ENCODE results near the gene RIT2.

RIT2 gene

DNA sequence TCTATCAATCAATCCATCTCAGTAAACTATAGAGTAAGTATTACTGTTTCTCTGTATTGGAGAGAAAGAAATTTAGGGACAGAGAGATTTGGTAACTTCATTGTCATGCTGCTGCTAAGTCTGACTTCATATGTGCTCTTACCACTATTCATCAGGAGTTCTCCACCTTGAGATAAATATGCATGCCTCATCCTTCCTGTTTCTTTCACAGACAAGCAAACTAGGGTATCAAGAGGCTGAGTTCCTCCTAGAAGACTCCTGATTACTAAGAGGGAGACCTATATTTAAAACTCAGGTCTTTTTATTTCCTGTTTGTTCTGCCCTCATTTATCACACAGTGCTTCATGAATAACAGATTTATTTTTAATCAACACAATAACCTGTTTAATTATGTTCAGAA lies 34.1 kb downstream of the RIT2 start:
- no peak for DNase-seq (ENCODE audit: low read depth in 2 of 3, low spot score in 1 of 3)

DNA sequence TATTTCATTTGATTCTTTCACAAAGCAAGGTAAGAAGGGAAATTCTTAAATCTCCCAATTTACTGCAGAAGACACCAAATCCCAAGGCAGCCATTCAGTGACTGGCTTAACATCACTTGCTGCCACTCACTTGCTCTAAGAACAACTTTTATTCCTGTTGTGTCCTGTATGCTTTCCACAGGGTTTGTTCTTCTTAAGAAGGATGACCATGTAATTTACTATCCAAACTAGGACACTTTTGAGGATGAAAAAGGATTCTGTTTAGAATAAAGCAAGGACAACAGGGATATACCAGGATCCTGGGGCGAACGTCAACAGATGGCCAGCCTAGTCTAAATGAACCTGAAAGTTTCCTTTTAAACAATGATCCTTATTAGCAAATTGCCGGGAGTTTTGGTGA lies 34.8 kb downstream of the RIT2 start:
- no peak for DNase-seq (ENCODE audit: low read depth in 2 of 3, low spot score in 1 of 3)

DNA sequence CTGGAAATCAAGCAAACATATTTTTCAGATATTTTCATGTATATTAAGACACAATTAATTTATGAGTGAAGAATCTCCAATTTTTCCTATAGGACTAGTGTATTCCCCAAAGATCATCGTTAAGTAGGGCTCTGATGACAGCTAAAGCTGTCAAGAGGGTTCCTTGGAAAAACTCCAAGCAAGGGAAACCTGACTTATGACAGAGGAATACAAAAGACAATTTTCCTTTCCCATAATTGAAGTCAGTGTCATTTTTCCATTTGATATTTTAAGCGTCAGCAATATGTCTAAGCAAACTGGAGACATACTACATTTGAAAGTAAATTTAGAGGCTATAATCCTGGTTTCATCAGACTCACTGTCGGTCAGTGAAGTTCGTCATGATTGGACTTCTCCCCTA lies 36.1 kb downstream of the RIT2 start:
- no peak for DNase-seq (ENCODE audit: low read depth in 2 of 3, low spot score in 1 of 3)

DNA sequence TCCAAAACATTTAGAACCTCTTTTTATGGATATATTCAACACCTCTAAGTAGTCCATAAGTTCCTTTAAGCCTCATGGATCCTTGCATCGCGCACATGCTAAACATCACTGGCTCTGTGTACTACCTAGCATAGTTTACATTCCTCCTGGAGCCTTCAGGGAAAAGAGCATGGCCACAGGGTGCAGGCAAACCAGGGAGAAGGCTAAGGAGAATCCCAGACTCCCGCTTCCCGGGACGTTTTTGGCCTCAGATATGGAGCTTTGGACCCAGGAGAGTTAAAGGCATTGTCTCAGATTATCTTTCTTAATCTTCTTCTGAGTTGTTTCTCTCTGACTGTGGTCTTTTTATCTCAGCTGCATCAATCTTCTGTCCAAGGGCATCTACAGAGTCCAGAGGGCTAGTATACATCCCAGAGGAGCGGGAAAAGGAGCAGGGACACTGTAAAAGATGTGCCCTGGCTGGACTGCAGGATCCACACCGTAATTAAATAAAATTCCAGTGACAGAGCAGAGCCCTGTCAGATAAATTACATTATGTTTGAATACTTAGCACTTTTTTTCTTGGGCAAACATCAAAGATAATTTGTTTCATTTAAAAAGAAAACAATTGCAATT lies 36.9 kb downstream of the RIT2 start:
- no peak for DNase-seq (ENCODE audit: low read depth in 2 of 3, low spot score in 1 of 3)

DNA sequence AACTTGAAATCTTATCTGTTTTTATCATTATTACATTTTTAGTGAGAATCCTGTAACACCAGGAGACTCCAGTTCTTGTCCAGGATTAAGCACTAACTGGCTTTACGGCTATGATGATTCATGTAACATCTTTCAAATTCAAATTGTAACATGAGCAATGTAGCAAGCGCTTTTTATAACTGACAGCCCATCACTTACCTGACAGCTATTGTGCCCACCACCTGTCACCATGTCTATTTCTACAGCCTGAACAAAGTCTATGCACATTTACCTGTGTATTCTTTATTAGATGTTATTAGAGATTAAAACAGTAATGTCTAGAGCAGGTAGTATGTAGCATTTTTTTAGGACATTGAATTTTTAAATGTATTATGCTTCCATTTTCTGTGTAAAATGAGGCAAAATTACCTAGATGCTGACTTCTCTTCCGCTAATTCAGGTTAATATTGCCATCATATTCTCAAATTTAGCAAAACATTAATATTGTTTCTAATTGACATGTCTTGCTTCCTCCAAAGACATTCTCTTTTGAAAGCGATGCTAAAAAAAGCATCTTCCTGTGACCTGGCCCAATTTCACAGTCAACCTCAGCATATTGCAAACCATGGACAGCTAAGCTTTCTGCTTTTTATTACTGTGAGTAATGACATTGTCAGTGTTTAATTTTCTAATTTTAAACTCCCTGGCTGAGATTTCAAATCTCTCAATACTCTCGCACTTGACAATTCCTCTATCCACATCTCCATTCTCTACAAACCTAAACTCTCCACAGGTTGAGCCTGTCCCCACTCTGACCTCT lies 37.8 kb downstream of the RIT2 start:
- no peak for DNase-seq (ENCODE audit: low read depth in 2 of 3, low spot score in 1 of 3)

DNA sequence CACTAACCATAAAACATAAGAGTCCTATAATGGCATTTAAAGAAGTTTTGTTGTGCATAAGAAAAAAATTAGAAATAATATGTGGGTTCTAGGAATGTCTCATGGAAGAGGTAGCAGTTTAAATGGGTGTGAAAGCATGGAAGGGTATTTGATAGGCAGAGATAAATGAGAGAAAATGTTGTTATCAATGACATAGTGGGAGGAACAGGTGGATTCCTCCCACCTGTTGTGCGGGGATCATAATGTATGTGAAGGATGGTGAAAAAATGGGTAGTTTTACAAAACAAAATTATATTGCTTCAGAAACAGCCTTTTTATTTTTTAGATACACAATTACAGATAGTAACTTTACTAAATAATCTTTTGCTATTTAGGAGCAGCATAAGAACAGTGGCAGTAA lies 41.7 kb downstream of the RIT2 start:
- no peak for DNase-seq (ENCODE audit: low read depth in 2 of 3, low spot score in 1 of 3)

DNA sequence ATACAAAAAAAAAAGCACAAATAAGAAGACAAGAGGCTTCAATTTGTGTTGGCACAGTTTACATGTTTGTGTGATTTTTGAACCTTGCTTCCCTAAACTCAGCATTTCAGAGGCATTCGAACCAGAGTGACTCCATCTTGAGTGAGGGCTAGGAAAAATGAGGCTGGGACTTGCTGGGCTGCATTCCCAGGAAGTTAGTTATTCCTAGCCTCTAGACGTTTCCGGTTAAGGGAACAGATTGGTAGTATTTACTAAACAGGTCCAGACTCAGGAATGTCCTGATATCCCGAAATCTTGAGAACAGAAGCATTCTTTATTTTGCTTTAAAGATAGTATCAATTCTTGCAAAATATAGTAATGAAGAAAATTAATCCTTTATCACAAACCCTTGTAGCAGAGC lies 46.7 kb downstream of the RIT2 start:
- DNase-seq (ENCODE audit: low read depth in 2 of 3, low spot score in 1 of 3) = no peak

DNA sequence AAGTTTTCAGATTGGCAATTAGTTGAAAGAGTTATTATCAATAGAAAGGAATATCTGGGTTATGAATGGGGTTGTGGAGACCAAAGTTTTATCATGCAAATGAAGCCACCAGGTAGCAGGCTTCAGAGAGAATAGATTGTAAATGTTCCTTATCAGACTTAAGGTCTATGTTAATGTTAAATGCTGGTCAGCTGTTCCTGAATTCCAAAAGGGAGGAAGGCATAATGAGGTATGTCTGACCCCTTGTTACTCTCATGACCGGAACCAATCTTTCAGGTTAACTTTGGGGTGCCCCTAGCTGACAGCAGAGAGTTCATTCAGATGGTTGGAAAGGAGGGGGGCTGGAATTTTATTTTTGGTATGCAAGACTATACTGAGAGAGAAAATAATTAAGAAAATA lies 47.9 kb downstream of the RIT2 start:
- DNase-seq (ENCODE audit: low read depth in 2 of 3, low spot score in 1 of 3) = no peak

DNA sequence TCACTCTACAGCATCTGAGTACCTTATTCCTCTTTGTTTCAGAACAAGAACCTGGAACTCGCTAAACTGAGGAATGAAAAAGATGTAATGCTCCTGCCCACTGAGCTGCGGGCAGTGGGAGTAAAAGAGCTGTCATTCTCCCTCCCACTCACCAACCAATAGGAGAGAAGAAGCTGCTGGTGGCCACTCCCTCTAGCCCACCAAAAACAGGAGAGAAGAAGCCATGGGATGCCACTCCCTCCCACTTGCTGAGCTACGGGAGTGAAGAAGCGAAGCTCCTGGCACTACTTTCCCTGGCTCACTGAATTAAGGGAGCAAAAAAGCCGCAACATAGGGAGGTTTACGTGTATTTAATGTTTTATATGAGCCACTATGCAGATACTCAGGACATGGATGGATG lies 53.7 kb downstream of the RIT2 start:
- no peak for DNase-seq (ENCODE audit: low read depth in 2 of 3, low spot score in 1 of 3)

DNA sequence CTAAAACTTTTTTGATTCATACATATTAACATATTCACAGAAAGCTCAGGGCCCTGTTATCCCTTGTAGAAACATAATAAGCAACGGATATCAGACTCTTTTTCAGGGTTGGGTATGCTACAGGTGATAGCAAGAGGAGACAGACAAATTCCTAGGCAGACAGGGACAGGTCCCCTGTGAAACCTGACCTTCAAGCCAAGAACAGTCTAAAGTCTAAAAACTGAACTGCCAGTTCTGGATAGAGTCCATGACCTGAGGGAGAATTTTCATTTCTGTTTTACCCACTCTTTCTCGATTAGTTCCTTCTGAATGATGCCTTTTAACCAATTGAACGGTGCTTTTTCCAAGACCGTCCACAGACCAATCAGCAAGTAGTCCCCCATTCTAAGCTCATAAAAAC lies 54.2 kb downstream of the RIT2 start:
- no peak for DNase-seq (ENCODE audit: low read depth in 2 of 3, low spot score in 1 of 3)

DNA sequence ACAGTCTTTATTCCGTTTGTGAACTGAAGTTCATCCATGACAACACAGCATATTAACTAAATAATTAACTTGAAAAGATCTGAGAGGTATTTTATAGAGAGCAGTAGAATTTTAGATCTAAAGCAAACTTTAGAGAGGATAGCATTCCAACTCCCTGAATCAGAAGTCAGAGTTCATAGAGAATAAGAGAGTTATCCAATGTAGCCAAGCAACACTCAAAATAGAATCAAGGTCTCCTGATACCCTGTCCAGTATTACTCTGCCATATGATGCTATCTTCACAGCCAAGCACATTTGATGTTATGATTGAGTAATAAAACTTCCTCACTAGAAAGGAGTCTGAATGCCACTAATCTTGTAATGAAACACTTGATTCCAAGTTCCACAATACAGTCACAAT lies 55.5 kb downstream of the RIT2 start:
- DNase-seq (ENCODE audit: low read depth in 2 of 3, low spot score in 1 of 3) = no peak

DNA sequence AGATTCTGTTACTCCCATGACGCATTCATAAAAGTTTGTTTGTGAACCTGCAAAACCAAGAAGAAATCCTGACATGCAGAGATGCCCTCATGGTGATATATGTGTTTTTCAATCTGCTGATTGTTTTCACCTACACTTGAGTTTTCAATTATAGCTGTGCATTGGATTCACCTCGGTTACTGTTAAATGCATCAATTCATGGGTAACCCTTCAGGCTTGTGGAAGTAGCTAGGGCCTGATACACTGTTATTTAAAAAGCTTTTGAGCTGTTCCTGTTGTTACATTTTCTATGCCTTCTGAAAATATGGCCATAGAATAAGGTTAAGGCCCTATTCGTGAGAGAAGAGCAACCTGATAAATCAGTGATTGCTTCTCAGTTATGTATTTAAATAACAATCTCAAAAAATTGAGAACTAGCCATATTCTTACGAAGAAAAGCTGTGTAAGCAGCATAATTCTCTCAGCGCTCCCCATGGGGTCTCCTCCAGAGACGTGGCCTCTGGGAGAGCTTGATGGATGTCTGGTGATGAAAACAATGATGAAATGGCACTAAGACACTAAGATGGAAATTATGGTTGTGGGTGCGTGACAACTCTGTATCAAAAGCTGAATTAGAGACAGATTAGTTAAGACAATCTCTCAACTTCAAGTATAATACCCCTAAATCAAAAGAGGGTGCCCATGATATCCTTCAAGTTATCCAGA lies 60.5 kb downstream of the RIT2 start:
- no peak for DNase-seq (ENCODE audit: low read depth in 2 of 3, low spot score in 1 of 3)

DNA sequence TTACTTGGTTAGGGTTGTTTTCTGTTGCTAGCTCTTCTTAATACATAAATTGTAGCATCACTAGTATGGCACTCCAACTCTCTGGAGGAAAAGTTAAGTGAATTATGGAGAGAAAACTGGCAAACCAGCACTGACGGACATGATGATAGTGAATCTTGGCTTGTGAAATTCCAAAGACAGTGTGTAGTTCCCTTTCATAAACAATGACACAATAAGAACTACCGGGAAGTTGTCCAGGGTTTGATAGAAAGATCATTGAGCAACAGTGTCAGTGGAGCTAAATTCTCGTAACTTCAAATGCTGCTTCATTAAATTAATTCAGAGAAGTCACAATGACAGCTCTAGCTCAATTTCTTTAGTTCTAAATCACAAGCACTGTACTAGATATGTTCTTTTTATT lies 66.5 kb downstream of the RIT2 start:
- no peak for DNase-seq (ENCODE audit: low read depth in 2 of 3, low spot score in 1 of 3)

DNA sequence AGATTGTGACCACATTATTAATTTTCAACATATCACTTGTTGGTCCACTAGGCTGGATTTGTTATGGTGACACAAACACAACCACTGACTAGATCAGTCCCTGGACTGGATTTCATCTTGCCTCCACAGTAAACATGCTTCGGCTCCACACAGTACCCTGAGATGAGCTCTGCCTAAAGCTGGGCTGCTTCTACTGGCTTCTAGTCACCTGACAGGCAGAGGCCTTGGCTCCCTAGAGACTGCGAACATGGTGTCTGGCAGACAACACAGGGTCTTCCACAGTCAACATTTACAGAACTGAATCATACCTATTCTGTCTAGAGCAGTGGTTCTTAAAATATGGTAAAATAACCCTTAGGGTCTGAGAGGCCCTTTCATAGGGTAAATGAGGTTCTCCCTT lies 69.2 kb downstream of the RIT2 start:
- DNase-seq (ENCODE audit: low read depth in 2 of 3, low spot score in 1 of 3) = no peak

DNA sequence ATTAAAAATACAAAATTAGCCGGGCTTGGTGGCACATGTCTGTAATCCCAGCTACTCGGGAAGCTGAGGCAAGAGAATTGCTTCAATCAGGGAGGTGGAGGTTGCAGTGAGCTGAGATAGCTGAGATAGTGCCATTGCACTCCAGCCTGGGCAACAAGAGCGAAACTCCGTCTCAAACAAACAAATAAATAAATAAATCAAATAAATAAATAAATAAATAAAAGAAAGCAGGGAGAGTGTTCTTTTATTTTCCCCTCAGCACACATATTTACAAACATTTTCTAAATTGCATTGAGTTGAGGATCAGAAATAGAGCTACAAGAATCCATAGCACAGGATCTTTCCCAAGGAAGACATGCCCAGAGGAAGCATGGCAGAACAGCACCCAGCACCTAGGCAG lies 71.9 kb downstream of the RIT2 start:
- DNase-seq (ENCODE audit: low read depth in 2 of 3, low spot score in 1 of 3) = no peak

DNA sequence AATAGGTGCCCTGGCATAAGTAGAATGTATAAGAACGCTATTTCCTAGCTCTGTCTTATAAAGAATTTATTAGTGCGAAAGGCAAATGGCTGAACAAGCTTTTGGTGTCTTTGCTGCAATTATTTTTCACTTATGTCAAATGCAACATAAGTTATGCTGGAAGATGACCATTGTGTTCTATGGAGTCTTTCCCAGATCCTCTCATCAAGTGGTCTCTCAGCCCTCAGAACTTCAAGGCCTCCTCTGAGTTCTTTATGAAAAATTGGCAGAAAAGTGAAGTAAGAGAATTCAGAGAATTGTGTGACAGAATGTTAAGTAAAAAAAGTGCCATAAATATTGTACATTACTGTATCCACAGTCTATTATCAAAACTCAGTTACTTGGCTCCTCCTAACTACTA lies 75.2 kb downstream of the RIT2 start:
- DNase-seq (ENCODE audit: low read depth in 2 of 3, low spot score in 1 of 3) = no peak

DNA sequence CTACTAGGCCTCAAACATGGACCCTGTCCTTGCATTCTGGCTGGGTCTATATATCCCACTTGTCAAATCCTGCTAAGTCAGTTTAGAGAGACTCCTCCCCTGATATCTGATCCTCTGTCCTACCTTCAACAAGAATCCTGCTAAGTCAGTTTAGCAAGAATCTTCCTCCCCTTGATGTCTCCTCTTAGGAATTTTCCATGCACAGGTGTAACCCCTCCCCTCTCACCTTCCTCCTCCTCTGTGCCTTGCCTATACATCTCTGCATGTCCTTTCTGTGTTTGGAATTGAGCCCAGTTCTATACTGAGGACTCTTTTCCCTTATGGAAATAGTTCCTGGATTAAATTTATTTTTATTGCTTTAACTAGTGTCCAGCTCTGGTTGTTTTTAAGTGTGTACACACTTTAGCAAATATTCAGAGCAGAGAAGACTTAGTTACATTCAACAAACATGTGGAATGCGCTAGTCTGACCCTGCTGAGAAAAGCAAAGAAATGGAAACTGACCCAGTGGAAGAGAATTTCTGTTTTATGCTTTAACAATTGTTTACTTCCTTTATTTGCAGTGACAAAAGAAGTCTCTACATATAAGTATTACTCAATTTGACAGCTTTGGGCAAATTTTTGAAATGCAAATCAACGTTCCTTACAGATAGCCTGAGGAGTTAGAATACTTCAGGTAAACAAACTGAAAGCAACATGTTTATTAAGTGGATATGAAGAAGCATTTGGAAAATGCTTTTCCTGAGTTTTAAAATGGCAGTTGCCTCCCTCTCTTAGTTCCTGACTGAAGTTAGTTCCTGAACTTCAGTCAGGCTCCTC lies 80.6 kb downstream of the RIT2 start:
- no peak for DNase-seq (ENCODE audit: low read depth in 2 of 3, low spot score in 1 of 3)

DNA sequence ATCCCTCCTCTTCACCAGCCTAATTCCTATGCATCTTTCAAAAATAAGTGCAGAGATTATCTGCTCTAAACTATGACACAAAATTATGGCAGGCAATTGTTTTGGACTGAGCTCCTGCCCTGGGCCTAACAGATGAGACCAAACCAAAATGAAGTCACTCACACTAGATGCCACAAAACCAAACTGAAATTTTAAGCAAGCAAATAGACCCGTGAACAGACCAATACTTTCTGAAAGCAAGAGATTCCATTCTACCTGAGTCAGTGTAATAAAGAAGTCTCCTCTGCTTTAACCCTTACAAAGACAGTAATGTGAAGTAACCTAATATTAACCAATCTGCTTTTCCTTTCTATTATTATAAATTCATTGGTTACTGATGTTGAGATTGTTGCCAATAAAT lies 84.3 kb downstream of the RIT2 start:
- DNase-seq (ENCODE audit: low read depth in 2 of 3, low spot score in 1 of 3) = no peak

DNA sequence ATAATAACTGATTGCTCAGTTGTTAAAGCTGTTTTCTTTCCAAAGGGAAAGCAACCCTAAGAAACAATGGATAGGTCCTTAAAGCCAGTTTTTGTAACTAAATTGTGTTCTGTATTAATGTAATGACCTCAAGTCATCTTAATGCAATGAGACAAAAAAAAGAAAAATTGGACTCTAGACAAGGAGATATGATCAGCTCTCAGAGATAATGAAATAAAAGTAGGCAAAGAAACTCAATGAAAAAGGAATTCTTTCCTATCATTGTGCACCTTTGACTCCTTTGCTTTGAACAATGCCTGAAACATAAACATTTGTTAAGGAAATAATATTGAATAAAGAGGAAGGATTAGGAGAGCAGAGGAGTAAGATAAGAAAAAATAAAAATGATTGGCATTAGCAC lies 86.1 kb downstream of the RIT2 start:
- no peak for DNase-seq (ENCODE audit: low read depth in 2 of 3, low spot score in 1 of 3)

DNA sequence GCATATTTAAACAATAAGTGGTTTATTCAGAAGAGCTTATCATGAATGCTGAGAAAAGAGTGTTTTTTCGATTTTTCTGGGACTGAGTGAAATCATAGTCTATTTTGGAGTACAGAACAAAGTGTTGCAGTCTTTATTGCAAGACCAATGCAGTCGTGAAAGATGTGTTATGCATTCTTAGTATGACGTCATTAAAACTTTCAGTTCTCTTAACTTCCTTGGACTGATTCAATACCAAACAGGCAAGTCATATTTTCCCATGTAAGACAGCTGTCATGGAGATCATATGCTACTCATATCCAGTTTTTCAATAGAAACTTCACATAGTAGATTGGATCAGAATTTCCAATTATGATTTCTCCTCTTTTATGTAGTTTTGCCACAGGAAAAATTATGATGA lies 92.6 kb downstream of the RIT2 start:
- no peak for DNase-seq (ENCODE audit: low read depth in 2 of 3, low spot score in 1 of 3)

DNA sequence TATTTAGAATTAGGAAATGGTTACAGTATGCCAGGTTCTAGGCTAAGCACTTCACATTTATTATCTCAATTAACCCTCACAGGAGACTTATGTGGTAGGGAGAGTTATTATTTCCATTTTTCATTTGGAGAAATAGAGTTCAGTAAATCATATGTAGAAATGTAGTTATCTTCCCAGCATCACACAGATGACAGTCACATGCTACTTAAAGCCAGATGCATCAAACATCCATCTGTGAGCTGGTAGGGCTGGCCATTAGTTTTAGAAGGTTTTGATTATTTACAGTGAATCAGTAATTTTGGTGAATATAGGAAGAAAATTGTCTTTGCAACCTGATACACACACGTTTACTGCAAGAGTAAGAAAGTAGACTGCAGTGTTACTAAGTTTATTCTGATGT lies 97.9 kb downstream of the RIT2 start:
- no peak for DNase-seq (ENCODE audit: low read depth in 2 of 3, low spot score in 1 of 3)

DNA sequence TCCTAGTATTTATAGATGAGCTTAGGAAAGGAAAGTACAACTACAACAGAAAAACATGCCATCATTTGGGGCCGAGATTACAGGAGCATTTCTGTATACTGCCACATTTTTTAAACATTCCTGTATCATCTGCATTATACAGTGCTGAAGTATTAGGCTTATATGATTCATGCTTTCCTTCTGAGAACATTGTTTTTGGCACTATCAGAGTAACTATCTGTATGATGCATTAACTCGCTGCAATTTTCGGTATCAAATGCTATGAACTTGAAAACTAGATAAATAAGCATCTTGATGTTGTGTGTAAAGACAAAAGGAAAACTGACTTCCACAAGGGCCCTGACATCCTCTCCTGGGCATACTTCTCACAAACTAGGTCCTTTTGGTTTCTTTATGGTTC lies 102.0 kb downstream of the RIT2 start:
- no peak for DNase-seq (ENCODE audit: low read depth in 2 of 3, low spot score in 1 of 3)

Measured in stimulated activated CD4-positive, alpha-beta T cell treated with anti-CD3 and anti-CD28 coated beads, Interleukin-12 subunit alpha, Interleukin-12 subunit beta, amount 100 ng/mL, for 48 hours (primary cell).